ENCODE measurements around the gene INPP5D.

- no peak for TF ChIP-seq CTCF (IDR thresholded peaks at IDR 0.05)
- no peak for TF ChIP-seq POLR2A (IDR thresholded peaks at IDR 0.05)
Observed at GRCh38 chr2:233033672-233034071, 26.5 kb upstream of the INPP5D start.

Data from testis (tissue), 2 donors.